Psoas muscle (tissue), 8 donors: ENCODE measurements around the gene MROH2A. TPM values are rescaled to one million over a fixed set of nuclear protein-coding genes. Genes with fewer than 3 reads are reported as not detected.

Source experiments
- ATAC-seq, 4 donors: fragments of 200-7000 bp; cut with Tn5 transposase; one replicate each; pipeline ENCODE4 v1.9.1; 2020; ENCODE audit warnings: moderate library complexity in 3 of 4, mild to moderate bottlenecking in 2 of 4
- DNase-seq, 2 donors: peaks; one replicate each; pipeline ENCODE4 v3.0.0-alpha.2; 2020
- H3K27ac ChIP-seq: fragments of 200-600 bp; one replicate; pipeline ENCODE4 v1.8.0; 2022
- H3K27me3 ChIP-seq, 3 donors: fragments of 200-600 bp in 1 of 3; one replicate each; pipeline versions ENCODE4 v1.6.1 to v1.8.0; 2013 to 2022; ENCODE audit warnings: low read length in 2 of 3, mild to moderate bottlenecking in 2 of 3, moderate library complexity in 1 of 3; ENCODE audit not compliant: insufficient read depth in 3 of 3
- H3K36me3 ChIP-seq, 2 donors: fragments of 200-600 bp in 1 of 2; one replicate each; pipeline versions ENCODE4 v1.6.1 to v1.8.0; 2013 to 2022; ENCODE audit warnings: low read depth in 1 of 2, mild to moderate bottlenecking in 1 of 2, moderate library complexity in 1 of 2; ENCODE audit not compliant: insufficient read depth in 1 of 2
- H3K4me1 ChIP-seq: fragments of 200-600 bp; one replicate; pipeline ENCODE4 v1.8.0; 2022
- H3K4me3 ChIP-seq: fragments of 200-600 bp; one replicate; pipeline ENCODE4 v1.8.0; 2022; ENCODE audit warnings: mild to moderate bottlenecking
- H3K9me3 ChIP-seq: fragments of 200-600 bp; one replicate; pipeline ENCODE4 v1.8.0; 2022
- WGBS, 3 donors: extraction: QIAGEN DNeasy Blood & Tissue Kit; methylation state at CpG; one replicate each; pipeline versions ENCODE4 v1.1.6 to v1.1.7; 2013; 5-methylcytosine and 5-hydroxymethylcytosine counted together
- intact Hi-C, 2 donors: fragments of 100-400 bp; cut with DNase I; formaldehyde crosslinking; loops; one replicate each; pipeline versions ENCODE4 v1.11.0 to v1.14.2; 2022
- polyA plus RNA-seq, 3 donors: library from polyadenylated mRNA; stranded (reverse); fragments of 200-250 nt; gene quantifications; one replicate each; pipeline ENCODE4 v1.2.3, GENCODE V29; 2013
- total RNA-seq, 4 donors: library from RNA; stranded (reverse); fragmentation: NEBNext Ultra II Directional in 2 of 4; extraction: Animal tissue kit (Norgen Biotek cat#: 25700) in 2 of 4; gene quantifications; one replicate each; pipeline versions ENCODE4 v1.2.1 to v1.2.4, GENCODE V29; 2021 to 2023
- TF ChIP-seq, protein P1 (sequence below): fragments of 200-600 bp; IDR thresholded peaks from one replicate; pipeline ENCODE4 v1.8.0; 2022; ENCODE audit warnings: antibody characterized with exemption
- donor health status: healthy with polysubstance abuse.
- donor health status: DM: no; HTN: no; CAD: no; lungs with moderate emphysema.
- donor health status: Bipolar disorder and iron deficiency.
- donor health status: healthy.
- donor health status: DM: yes; HTN: yes; CAD: no.
- donor health status: DM: no; HTN: no; CAD: no.
- donor health status: DM: no; HTN: no; CAD: no.
- donor health status: DM: yes; HTN: yes; CAD: no.

Gene MROH2A
- total and polyA plus RNA-seq, 7 donors = not detected

DNA sequence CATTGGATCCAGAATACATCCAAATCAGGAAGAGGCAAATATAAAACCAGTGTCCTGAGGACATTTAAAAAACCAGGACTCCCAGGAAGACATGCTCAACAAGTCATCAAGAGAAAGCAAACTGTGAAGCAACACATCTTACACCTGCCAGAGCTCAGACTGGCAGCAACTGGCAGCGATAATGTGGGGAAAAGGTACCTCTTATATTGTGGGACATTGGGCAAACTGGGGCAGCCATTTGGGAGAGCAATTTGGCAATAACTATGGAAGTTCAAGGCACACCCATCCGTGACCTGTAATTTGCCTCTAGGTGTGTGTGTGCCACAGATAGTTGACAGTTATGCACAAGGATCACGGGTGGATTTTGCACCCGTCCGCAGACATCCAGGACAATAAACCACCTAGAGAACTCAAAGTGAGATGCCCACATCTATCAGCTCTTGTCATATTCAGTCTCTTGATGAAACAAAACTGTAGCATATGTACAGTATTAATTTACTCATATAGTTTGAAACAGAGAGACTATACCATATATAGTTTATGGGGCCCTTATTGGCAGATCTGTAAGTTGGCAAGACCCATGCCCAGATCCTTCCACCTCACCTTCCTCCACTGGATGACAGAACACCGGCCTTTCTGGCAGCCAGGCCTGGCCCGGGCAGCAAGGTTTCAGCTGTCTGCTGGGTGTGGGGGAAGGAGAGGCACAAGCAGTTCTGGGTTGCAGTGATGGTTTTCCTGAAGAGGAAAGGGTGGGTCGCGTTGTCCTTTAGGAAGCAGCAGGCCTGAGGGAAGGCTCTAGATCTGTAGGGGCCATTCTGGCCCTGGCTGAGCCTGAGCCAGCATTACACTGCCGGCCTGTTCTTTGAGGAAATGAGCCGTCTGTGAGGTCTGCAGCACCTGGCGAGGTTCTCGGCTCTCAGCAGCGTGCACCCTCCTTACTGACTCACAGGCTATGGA, 57.4 kb downstream of the MROH2A start:
- no peak for ATAC-seq
- H3K27me3 ChIP-seq = no peaks in the 10 kb centered on the region
- no peak overlapping the region for H3K4me3 ChIP-seq
- no peak overlapping the region for H3K27ac ChIP-seq
- H3K4me1 ChIP-seq = no peaks in the 10 kb centered on the region
- 88 to 89% (median 88%) methylated on average over 14 of the region's 14 CpGs for WGBS, 3 donors
- H3K9me3 ChIP-seq = no peaks in the 10 kb centered on the region
- no peak for DNase-seq
- TF ChIP-seq, protein P1, sequence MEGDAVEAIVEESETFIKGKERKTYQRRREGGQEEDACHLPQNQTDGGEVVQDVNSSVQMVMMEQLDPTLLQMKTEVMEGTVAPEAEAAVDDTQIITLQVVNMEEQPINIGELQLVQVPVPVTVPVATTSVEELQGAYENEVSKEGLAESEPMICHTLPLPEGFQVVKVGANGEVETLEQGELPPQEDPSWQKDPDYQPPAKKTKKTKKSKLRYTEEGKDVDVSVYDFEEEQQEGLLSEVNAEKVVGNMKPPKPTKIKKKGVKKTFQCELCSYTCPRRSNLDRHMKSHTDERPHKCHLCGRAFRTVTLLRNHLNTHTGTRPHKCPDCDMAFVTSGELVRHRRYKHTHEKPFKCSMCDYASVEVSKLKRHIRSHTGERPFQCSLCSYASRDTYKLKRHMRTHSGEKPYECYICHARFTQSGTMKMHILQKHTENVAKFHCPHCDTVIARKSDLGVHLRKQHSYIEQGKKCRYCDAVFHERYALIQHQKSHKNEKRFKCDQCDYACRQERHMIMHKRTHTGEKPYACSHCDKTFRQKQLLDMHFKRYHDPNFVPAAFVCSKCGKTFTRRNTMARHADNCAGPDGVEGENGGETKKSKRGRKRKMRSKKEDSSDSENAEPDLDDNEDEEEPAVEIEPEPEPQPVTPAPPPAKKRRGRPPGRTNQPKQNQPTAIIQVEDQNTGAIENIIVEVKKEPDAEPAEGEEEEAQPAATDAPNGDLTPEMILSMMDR = no peak
- H3K36me3 ChIP-seq = no peaks in the 10 kb centered on the region
- intact Hi-C loops = no loop called here

DNA sequence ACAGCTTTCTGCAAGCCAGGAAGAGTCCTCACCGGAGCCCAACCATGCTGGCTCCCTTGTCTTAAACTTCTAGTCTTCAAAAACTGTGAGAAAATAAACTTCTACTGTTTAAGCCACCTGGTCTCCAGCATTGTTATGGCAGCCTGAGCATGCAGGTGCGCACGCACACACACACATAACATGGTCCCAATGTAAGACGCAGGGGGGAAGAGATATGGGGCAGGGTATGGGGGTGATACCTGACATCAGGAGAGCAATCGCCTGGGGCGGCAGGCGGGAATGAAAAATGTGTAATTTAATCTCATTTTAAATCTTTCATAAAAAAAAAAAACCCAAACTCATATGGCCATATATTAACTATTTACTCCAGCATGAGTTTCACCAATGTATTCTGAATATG, 58.2 kb downstream of the MROH2A start:
- Histone ChIP-seq H3K27me3 (no peaks in the 10 kb centered on the region), H3K36me3 (no peaks in the 10 kb centered on the region)

DNA sequence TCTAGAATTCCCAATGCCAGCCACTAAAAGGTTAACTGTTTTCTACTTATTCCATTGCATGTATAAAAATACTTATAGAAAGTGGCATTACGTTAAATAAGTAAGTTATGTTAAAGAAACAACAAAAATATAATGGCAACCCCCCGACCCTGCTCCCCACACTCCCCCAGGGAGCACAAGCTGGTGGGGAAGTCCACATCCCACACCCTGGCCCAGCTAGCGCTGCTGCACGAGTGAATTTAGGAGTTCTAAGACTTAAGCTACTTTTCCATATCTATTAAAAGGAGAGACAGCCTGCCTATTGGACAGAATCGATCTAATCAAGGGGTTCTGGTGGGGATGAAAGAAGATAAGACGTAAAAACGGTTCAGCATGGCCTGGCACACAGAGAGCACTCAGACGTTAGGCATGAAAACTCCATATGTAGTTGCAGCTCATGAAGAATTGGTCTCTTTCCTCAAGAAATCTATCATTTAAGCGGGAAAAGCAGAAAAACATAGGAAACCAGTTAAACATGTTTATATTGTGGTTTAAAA, 59.6 kb downstream of the MROH2A start:
- H3K9me3 ChIP-seq = no peaks in the 10 kb centered on the region
- no peaks in the 10 kb centered on the region for H3K36me3 ChIP-seq
- no peak for DNase-seq
- no peaks in the 10 kb centered on the region for H3K27me3 ChIP-seq
- intact Hi-C loops = no loop called here
- ATAC-seq = no peak
- TF ChIP-seq, protein P1 = no peak
- no peak overlapping the region for H3K27ac ChIP-seq
- H3K4me3 ChIP-seq = no peak overlapping the region
- 88 to 91% (median 90%) methylated on average over 9 of the region's 9 CpGs for WGBS, 3 donors
- H3K4me1 ChIP-seq = no peaks in the 10 kb centered on the region

More for the DNA sequence above, 58.2 kb downstream of the MROH2A start:
- intact Hi-C loops = no loop called here
- ATAC-seq (no peak), DNase-seq (no peak)
- no peak overlapping the region for H3K27ac ChIP-seq
- H3K4me3 ChIP-seq = no peak overlapping the region
- TF ChIP-seq, protein P1 = no peak
- no peaks in the 10 kb centered on the region for H3K4me1 ChIP-seq
- 94 to 99% (median 96%) methylated on average over 7 of the region's 7 CpGs for WGBS, 3 donors
- H3K9me3 ChIP-seq = no peaks in the 10 kb centered on the region

DNA sequence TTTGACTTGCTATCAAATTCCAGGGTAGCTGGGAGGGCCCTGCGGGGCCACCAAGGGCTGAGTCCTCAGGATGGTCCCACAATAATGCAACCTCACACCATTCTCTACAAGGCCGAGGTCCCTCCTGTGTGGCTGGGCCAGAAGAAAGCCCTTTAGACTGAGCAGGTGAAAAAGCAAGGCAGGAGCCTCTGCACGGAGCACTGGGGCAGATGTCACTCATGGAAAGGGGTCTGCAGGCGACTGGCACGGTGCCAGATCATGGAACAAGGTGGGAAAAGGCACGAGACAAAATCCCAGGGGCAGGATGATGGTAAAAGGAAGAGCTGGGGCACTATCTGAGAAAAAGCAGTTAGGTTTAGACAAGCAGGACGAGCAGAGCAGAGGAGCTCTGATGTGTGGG, 60.1 kb downstream of the MROH2A start:
- Histone ChIP-seq H3K4me1 (no peaks in the 10 kb centered on the region), H3K4me3 (no peak overlapping the region), H3K36me3 (no peaks in the 10 kb centered on the region), H3K27me3 (no peaks in the 10 kb centered on the region), H3K9me3 (no peaks in the 10 kb centered on the region), H3K27ac (no peak overlapping the region)
- DNase-seq (no peak), ATAC-seq (no peak)
- intact Hi-C loops = no loop called here
- WGBS, 3 donors = 72 to 78% (median 73%) methylated on average over 7 of the region's 7 CpGs
- TF ChIP-seq, protein P1 = no peak
